Thyroid gland (tissue), 4 donors: ENCODE results near the gene CTNNA3. TPM values are rescaled to one million over a fixed set of nuclear protein-coding genes. Genes with fewer than 3 reads are reported as not detected.

Experiments used
- DNase-seq, 2 donors: peaks; one replicate each; pipeline ENCODE4 v3.0.0-alpha.2; 2019
- H3K27ac ChIP-seq, 3 donors: fragments of 200-600 bp; sonication (generic); 1 replicate in 2 of 3; 2 replicates in 1 of 3; pipeline ENCODE4 v1.5.1; 2016 to 2019; ENCODE audit warnings: mild to moderate bottlenecking in 1 of 3, moderate library complexity in 1 of 3
- H3K27me3 ChIP-seq: fragments of 200-600 bp; sonication (generic); one replicate; pipeline ENCODE4 v1.5.1; 2019
- H3K36me3 ChIP-seq, 2 donors: fragments of 200-600 bp; sonication (generic); one replicate each; pipeline ENCODE4 v1.5.1; 2016 to 2019
- H3K4me1 ChIP-seq, 2 donors: fragments of 200-600 bp; sonication (generic); one replicate each; pipeline ENCODE4 v1.5.1; 2017 to 2019
- H3K4me3 ChIP-seq, 3 donors: fragments of 200-600 bp; sonication (generic); replicated peaks in 1 of 3; 1 replicate in 2 of 3; 2 replicates in 1 of 3; pipeline ENCODE4 v1.5.1; 2016; ENCODE audit warnings: mild to moderate bottlenecking in 1 of 3
- H3K9me3 ChIP-seq: fragments of 200-600 bp; sonication (generic); one replicate; pipeline ENCODE4 v1.5.1; 2017
- CTCF ChIP-seq, 6 experiments: fragments of 200-600 bp in 3 of 6; fragments of 450-650 bp in 3 of 6; sonication (generic) in 3 of 6; IDR thresholded peaks; one replicate each; pipeline ENCODE4 v1.5.1; 2016 to 2019; ENCODE audit warnings: antibody characterized with exemption in 6 of 6, mild to moderate bottlenecking in 2 of 6, inconsistent platforms in 1 of 6, moderate library complexity in 1 of 6
- POLR2A ChIP-seq, 2 donors: fragments of 450-650 bp; IDR thresholded peaks; one replicate each; pipeline ENCODE4 v1.6.1; 2017; ENCODE audit warnings: antibody characterized with exemption in 2 of 2, mild to moderate bottlenecking in 2 of 2, moderate library complexity in 1 of 2
- WGBS, 2 donors: methylation state at CpG; one replicate each; pipeline ENCODE4 v1.1.5; 2017; 5-methylcytosine and 5-hydroxymethylcytosine counted together
- intact Hi-C: fragments of 100-400 bp; cut with DNase I; formaldehyde crosslinking; loops from one replicate; pipeline ENCODE4 v1.15.1; 2023
- total RNA-seq, 4 donors: library from RNA; depleted of rRNA; stranded (reverse); fragments of >200 nt; gene quantifications; one replicate each; pipeline ENCODE4 v1.2.3, GENCODE V29; 2016

Gene CTNNA3
- total RNA-seq, 4 donors from 2014 or later, result 0.11 to 0.79 (median 0.13) TPM; not detected in 1

- Histone ChIP-seq H3K4me3 (no peak overlapping the region), H3K36me3 (no peaks in the 10 kb centered on the region), H3K9me3 (no peaks in the 10 kb centered on the region), H3K27ac (no peak overlapping the region), H3K27me3 (no peaks in the 10 kb centered on the region), H3K4me1 (no peaks in the 10 kb centered on the region)
- intact Hi-C loops, result no loop called here
- no peak for DNase-seq
- 78 to 87% methylated on average over 1 of the region's 1 CpG for WGBS, 2 donors
- TF ChIP-seq POLR2A (IDR thresholded peaks at IDR 0.05), result no peak
- no peak for TF ChIP-seq CTCF (IDR thresholded peaks at IDR 0.05)
Measured at GRCh38 chr10:66038623-66039022, 1657.4 kb downstream of the CTNNA3 start.

- TF ChIP-seq POLR2A (IDR thresholded peaks at IDR 0.05) (no peak), CTCF (IDR thresholded peaks at IDR 0.05) (no peak)
- no peaks in the 10 kb centered on the region for H3K9me3 ChIP-seq
- WGBS, 2 donors, result 89 to 91% methylated on average over 2 of the region's 2 CpGs
- H3K27ac ChIP-seq, result no peak overlapping the region
- no peaks in the 10 kb centered on the region for H3K27me3 ChIP-seq
- H3K4me1 ChIP-seq, result no peaks in the 10 kb centered on the region
- DNase-seq, result no peak
- no peaks in the 10 kb centered on the region for H3K36me3 ChIP-seq
- intact Hi-C loops, result no loop called here
- H3K4me3 ChIP-seq, result no peak overlapping the region
Measured at GRCh38 chr10:66026321-66026720, 1669.7 kb downstream of the CTNNA3 start.

GRCh38 chr10:66025186-66025585 is 1670.8 kb downstream of the CTNNA3 start:
- intact Hi-C loops, result no loop called here
- Histone ChIP-seq H3K4me1 (no peaks in the 10 kb centered on the region), H3K27me3 (no peaks in the 10 kb centered on the region), H3K4me3 (no peak overlapping the region), H3K9me3 (no peaks in the 10 kb centered on the region), H3K27ac (no peak overlapping the region), H3K36me3 (no peaks in the 10 kb centered on the region)
- no peak for DNase-seq
- TF ChIP-seq POLR2A (IDR thresholded peaks at IDR 0.05), result no peak
- TF ChIP-seq CTCF (IDR thresholded peaks at IDR 0.05), result no peak

GRCh38 chr10:66021423-66021822 is 1674.6 kb downstream of the CTNNA3 start:
- WGBS, 2 donors, result 46 to 65% methylated on average over 2 of the region's 2 CpGs
- no peak for DNase-seq
- no peak overlapping the region for H3K4me3 ChIP-seq
- H3K27me3 ChIP-seq, result no peaks in the 10 kb centered on the region
- no peaks in the 10 kb centered on the region for H3K4me1 ChIP-seq
- H3K9me3 ChIP-seq, result no peaks in the 10 kb centered on the region
- intact Hi-C loops, result no loop called here
- no peaks in the 10 kb centered on the region for H3K36me3 ChIP-seq
- H3K27ac ChIP-seq, result no peak overlapping the region
- no peak for TF ChIP-seq CTCF (IDR thresholded peaks at IDR 0.05)
- TF ChIP-seq POLR2A (IDR thresholded peaks at IDR 0.05), result no peak

DNA sequence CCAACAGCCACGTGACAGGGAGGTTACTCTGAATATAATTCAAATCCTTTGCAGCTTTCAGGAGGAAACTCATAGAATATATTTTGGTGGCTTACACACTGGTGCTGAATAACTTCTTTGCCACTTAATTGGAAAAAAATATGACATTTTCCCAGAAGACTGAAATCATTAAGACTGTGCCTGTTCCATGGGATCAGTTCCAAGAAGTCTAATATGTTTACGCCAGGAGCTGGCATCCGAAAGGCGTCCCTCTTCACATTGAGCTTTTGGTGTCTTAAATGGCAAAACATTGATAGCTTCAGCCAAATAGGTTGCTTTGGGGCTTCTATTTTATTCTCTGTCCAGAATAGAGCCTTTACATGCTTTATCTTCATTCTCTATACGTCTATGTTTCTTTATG is 1687.8 kb downstream of the CTNNA3 start:
- H3K9me3 ChIP-seq, result no peaks in the 10 kb centered on the region
- no peak overlapping the region for H3K27ac ChIP-seq
- H3K27me3 ChIP-seq, result no peaks in the 10 kb centered on the region
- no peaks in the 10 kb centered on the region for H3K4me1 ChIP-seq
- intact Hi-C loops, result no loop called here
- TF ChIP-seq CTCF (IDR thresholded peaks at IDR 0.05) (no peak), POLR2A (IDR thresholded peaks at IDR 0.05) (no peak)
- WGBS, 2 donors, result 91 to 92% methylated on average over 5 of the region's 5 CpGs
- DNase-seq, result no peak
- H3K4me3 ChIP-seq, result no peak overlapping the region
- no peaks in the 10 kb centered on the region for H3K36me3 ChIP-seq
